HUES48 (cell line): ENCODE results near the gene GHRH.

ENCODE experiments used
- H3K27ac ChIP-seq: one replicate; pipeline ENCODE4 v1.7.0; 2013; ENCODE audit warnings: low read depth, low read length, inconsistent platforms
- H3K27me3 ChIP-seq: 2 replicates; pipeline ENCODE4 v1.6.1; 2013; ENCODE audit warnings: mild to moderate bottlenecking, low read length; ENCODE audit not compliant: control insufficient read depth, insufficient read depth
- H3K36me3 ChIP-seq: 2 replicates; pipeline ENCODE4 v1.6.1; 2013; ENCODE audit warnings: low read length; ENCODE audit not compliant: control insufficient read depth, insufficient read depth
- H3K4me1 ChIP-seq: 2 replicates; pipeline ENCODE4 v1.6.1; 2013; ENCODE audit warnings: mild to moderate bottlenecking, low read length; ENCODE audit not compliant: control insufficient read depth, insufficient read depth
- H3K4me3 ChIP-seq: 2 replicates; pipeline ENCODE4 v1.5.1; 2013; ENCODE audit warnings: mild to moderate bottlenecking, low read depth, low read length
- H3K9ac ChIP-seq: 2 replicates; pipeline ENCODE4 v1.6.1; 2013; ENCODE audit warnings: mild to moderate bottlenecking, low read depth, low read length, moderate library complexity
- H3K9me3 ChIP-seq: 2 replicates; pipeline ENCODE4 v1.6.1; 2013; ENCODE audit warnings: low read length; ENCODE audit not compliant: control insufficient read depth, insufficient read depth

The GHRH gene

GRCh38 chr20:37290158-37290810, 28.7 kb upstream of the GHRH start:
- peaks cover 10% of the 10 kb centered on the region for H3K36me3 ChIP-seq
- peak overlapping the region; percentile 97 for H3K4me3 ChIP-seq
- H3K27ac ChIP-seq = peak overlapping the region; percentile 95
- H3K27me3 ChIP-seq = no peaks in the 10 kb centered on the region
- H3K4me1 ChIP-seq = peaks cover under 1% of the 10 kb centered on the region; the same call in 1 of the 2 replicates
- peak overlapping the region; percentile 95 for H3K9ac ChIP-seq
- H3K9me3 ChIP-seq = peaks cover 6% of the 10 kb centered on the region; the same call in 1 of the 2 replicates

GRCh38 chr20:37288091-37288490, 26.5 kb upstream of the GHRH start:
- no peak overlapping the region for H3K9ac ChIP-seq
- no peak overlapping the region for H3K4me3 ChIP-seq
- no peaks in the 10 kb centered on the region for H3K27me3 ChIP-seq
- H3K9me3 ChIP-seq = peaks cover 6% of the 10 kb centered on the region; the same call in 1 of the 2 replicates
- peaks cover 10% of the 10 kb centered on the region for H3K36me3 ChIP-seq
- H3K27ac ChIP-seq = no peak overlapping the region
- H3K4me1 ChIP-seq = no peaks in the 10 kb centered on the region

GRCh38 chr20:37285664-37286374, 24.2 kb upstream of the GHRH start:
- Histone ChIP-seq H3K9ac (no peak overlapping the region), H3K27ac (no peak overlapping the region), H3K4me3 (no peak overlapping the region), H3K36me3 (no peaks in the 10 kb centered on the region; the same call in 1 of the 2 replicates), H3K27me3 (no peaks in the 10 kb centered on the region), H3K4me1 (0 out of 2 replicates have a peak, but pooled peaks cover 3% of the 10 kb centered on the region), H3K9me3 (no peaks in the 10 kb centered on the region)

- Histone ChIP-seq H3K9me3 (no peaks in the 10 kb centered on the region), H3K36me3 (no peaks in the 10 kb centered on the region), H3K9ac (no peak overlapping the region), H3K27ac (no peak overlapping the region), H3K4me3 (no peak overlapping the region), H3K27me3 (no peaks in the 10 kb centered on the region), H3K4me1 (0 out of 2 replicates have a peak, but pooled peaks cover 3% of the 10 kb centered on the region)
Measured at GRCh38 chr20:37284691-37285161, 23.1 kb upstream of the GHRH start.

- Histone ChIP-seq H3K9me3 (no peaks in the 10 kb centered on the region), H3K9ac (no peak overlapping the region), H3K27me3 (no peaks in the 10 kb centered on the region), H3K4me3 (no peak overlapping the region), H3K36me3 (no peaks in the 10 kb centered on the region), H3K4me1 (peaks cover 7% of the 10 kb centered on the region; the same call in 1 of the 2 replicates), H3K27ac (no peak overlapping the region)
Measured at GRCh38 chr20:37283530-37284195, 22.0 kb upstream of the GHRH start.

GRCh38 chr20:37282556-37282955, 20.9 kb upstream of the GHRH start:
- no peak overlapping the region for H3K27ac ChIP-seq

GRCh38 chr20:37280403-37280802, 18.8 kb upstream of the GHRH start:
- Histone ChIP-seq H3K27ac (no peak overlapping the region), H3K27me3 (no peaks in the 10 kb centered on the region), H3K4me3 (no peak overlapping the region), H3K4me1 (peaks cover 7% of the 10 kb centered on the region; the same call in 1 of the 2 replicates), H3K9me3 (no peaks in the 10 kb centered on the region), H3K9ac (no peak overlapping the region), H3K36me3 (no peaks in the 10 kb centered on the region)

More at GRCh38 chr20:37282556-37282955, 20.9 kb upstream of the GHRH start:
- Histone ChIP-seq H3K4me1 (peaks cover 7% of the 10 kb centered on the region; the same call in 1 of the 2 replicates), H3K4me3 (no peak overlapping the region), H3K9me3 (no peaks in the 10 kb centered on the region), H3K36me3 (no peaks in the 10 kb centered on the region), H3K27me3 (no peaks in the 10 kb centered on the region), H3K9ac (no peak overlapping the region)

GRCh38 chr20:37279820-37280219, 18.2 kb upstream of the GHRH start:
- H3K9ac ChIP-seq = no peak overlapping the region

GRCh38 chr20:37278966-37279590, 17.5 kb upstream of the GHRH start:
- no peaks in the 10 kb centered on the region for H3K36me3 ChIP-seq
- H3K9me3 ChIP-seq = no peaks in the 10 kb centered on the region
- no peak overlapping the region for H3K27ac ChIP-seq
- peaks cover 7% of the 10 kb centered on the region; the same call in 1 of the 2 replicates for H3K4me1 ChIP-seq
- no peak overlapping the region for H3K4me3 ChIP-seq
- no peaks in the 10 kb centered on the region for H3K27me3 ChIP-seq
- H3K9ac ChIP-seq = no peak overlapping the region

More at GRCh38 chr20:37279820-37280219, 18.2 kb upstream of the GHRH start:
- peaks cover 7% of the 10 kb centered on the region; the same call in 1 of the 2 replicates for H3K4me1 ChIP-seq
- no peak overlapping the region for H3K4me3 ChIP-seq
- H3K27ac ChIP-seq = no peak overlapping the region
- H3K27me3 ChIP-seq = no peaks in the 10 kb centered on the region
- no peaks in the 10 kb centered on the region for H3K36me3 ChIP-seq
- no peaks in the 10 kb centered on the region for H3K9me3 ChIP-seq

GRCh38 chr20:37277253-37277593, 15.6 kb upstream of the GHRH start:
- no peaks in the 10 kb centered on the region for H3K27me3 ChIP-seq
- no peak overlapping the region for H3K9ac ChIP-seq
- H3K4me3 ChIP-seq = no peak overlapping the region
- no peak overlapping the region for H3K27ac ChIP-seq
- no peaks in the 10 kb centered on the region for H3K9me3 ChIP-seq
- no peaks in the 10 kb centered on the region for H3K36me3 ChIP-seq
- H3K4me1 ChIP-seq = peaks cover 4% of the 10 kb centered on the region; the same call in 1 of the 2 replicates
